SH-SY5Y (cell line): Measurements from ENCODE around the gene FAM135A.

Experiments used
- GATA2 ChIP-seq: IDR thresholded peaks from 2 replicates; pipeline ENCODE4 v1.6.1; 2011; ENCODE audit warnings: mild to moderate bottlenecking, low read depth, low read length
- GATA3 ChIP-seq: IDR thresholded peaks from 2 replicates; pipeline ENCODE4 v1.6.1; 2011; ENCODE audit warnings: low read depth, mild to moderate bottlenecking, low read length, moderate library complexity

The FAM135A gene

DNA sequence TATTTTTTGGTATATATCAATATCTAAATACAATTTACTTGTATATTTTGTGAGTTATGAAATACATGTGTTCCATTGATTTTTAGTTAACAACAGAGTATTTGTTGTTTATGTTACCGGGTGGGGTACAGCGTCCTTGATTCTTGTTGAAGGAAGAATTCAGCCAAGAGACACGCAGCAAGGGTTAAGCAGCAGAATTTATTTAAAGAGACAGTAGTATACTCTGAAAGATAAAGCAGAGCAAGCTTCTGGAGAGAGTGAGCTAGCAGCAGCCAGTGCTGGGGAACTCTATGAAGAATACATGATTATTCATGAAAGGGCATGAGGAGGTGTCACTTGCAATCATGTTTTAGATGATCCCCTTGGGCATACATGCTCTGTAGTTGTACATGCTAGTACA, 76.1 kb downstream of the FAM135A start:
- no peak for TF ChIP-seq GATA3
- no peak for TF ChIP-seq GATA2

DNA sequence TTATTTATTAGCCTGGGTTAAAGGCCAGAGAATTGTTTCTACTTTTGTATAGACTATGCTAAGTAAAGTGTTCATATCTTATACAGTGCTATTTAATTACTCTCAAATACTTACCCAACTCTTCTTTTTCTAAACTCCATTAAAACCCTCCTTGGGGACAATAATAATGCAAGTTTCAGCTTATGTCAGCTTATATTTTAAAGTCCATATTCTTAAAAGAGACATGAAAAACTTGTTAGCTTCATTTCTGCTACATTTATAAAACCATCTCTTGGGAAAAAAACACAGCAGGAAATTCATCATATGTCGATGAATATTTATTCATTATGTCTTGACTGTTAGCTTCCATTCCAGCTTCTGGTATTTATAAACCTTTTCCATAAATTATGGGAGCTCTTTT, 81.5 kb downstream of the FAM135A start:
- TF ChIP-seq GATA3 = no peak
- no peak for TF ChIP-seq GATA2

DNA sequence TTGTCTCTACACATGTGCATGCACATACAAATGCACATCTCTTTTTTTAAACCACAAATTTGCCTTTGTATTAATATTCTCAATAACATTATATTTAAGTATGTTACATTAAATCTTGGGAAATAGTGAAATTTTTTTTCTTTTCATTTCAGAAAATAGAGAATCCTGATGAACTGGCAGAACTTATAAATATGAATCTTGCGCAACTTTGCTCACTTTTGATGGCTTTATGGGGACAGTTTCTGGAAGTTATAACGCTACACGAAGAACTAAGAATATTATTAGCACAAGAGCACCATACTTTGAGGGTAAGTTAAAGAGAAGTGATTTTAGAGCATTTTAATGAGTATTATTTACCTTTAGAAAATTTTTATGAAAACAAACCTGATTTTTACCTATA, 89.2 kb downstream of the FAM135A start:
- TF ChIP-seq GATA3 (no peak), GATA2 (no peak)

DNA sequence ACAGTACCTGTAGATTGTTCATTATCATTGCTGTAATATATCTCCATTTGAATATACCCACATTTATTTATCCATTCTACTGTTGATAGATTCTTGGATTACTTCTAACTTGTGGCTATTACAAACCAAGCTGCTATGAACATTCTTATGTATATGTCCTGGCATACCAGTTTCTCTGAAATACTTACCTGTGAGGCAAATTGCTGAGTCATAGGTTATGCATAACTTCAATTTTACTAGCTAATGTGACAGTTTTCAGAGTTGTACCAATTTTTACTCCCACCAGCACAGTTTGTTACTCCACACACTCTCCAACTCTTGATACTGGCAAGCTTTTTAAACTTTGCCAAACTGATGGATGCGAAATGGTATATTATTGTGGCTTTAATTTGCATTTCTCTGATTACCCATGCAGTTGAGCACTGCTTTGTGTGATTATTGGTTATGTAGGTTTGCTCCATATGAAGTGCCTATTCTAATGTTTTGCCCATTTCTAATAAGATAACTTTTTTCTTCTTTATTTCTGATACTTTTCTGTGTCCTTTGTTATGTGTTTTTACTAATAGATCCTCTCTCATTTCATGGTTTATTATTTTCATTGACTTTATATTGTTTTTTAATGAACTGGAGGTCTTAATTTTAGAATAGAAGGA, 90.6 kb downstream of the FAM135A start:
- no peak for TF ChIP-seq GATA2
- TF ChIP-seq GATA3 = no peak

DNA sequence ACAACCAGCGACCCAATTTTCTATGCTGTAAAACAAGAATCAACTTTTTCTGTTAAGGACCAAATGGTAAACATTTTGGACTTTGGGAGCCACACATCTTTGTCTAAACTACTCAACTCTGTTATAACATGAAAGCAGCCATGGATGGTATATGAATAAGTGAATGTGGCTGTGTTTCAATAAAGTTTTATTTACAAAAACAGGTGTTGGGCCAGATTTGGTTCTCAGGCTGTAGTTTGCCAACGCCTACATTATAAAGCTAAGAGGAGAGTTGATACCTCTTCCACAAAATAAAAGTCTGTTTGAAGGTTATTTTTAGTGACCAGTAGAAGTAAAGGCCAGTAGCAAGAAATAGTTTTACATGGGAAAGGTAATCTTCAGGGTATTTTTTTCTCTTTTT, 93.0 kb downstream of the FAM135A start:
- no peak for TF ChIP-seq GATA3
- TF ChIP-seq GATA2 = no peak

DNA sequence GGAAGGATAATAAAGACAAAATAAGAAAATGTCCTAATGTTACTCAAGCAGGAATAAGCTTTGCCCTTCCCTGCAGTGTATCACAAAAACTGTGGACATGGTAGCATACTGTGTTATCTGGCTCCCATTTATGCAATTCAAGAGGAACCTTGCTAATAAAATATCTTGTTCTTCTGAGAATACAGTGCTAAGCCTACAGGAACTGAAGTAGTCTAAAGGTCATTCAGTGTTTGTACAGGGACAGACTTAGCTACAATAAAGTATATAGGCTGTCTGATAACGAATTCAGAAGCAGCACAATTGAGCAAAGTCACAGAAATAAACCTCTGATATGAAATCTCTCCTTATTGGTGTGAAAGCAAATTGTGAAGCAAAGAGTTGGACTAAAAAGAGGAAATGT, 93.9 kb downstream of the FAM135A start:
- TF ChIP-seq GATA3 (no peak), GATA2 (no peak)

DNA sequence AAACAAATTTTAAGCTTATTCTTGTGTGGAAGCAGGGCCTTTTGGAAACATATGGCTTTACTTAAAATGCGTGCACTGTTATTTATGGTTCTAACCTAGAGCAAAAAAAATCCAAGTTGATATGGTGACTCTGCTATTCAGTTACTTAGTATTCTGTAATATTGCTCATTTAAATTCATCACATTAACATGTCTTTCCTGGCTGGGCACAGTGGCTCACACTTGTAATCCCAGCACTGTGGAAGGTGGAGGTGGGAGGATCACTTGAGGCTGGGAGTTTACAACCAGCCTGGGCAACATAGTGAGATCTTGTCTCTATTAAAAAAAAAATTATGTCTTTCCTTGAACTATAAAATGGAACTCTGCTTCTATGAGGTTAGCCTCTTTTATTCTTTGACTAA, 95.6 kb downstream of the FAM135A start:
- TF ChIP-seq GATA2 = no peak
- no peak for TF ChIP-seq GATA3

DNA sequence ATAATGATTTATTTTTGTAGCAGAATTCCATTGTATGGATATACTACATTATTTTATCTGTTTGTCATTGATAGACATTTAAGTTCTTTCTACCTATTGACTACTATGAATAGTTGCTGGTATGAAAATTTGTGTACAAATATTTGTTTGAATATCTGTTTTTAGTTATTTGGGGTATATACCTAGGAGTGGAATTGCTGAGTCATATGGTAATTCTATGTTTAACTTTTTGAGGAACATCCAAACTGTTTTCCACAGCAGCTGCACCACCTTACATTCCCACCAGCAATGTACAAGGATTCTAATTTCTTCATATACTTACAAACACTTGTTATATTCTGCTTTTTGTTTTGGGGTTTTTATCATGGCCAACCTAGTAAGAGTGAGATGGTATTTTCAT, 97.3 kb downstream of the FAM135A start:
- TF ChIP-seq GATA3 (no peak), GATA2 (no peak)

DNA sequence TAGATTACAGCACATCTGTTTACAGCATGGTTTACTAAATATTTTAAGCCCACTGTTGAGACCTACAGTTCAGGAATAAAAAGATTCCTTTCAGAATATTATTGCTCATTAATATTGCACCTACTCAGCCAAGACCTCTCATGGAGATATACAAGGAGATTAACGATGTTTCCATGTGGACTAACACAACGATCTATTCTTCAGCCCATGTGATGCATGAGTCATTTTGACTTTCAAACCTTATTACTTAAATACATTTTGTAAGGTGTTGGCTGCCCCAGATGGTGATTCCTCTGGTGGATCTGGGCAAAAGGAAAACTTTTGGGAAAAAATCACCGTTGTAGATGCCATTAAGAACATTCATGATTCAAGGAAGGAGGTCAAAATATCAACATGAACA, 105.4 kb downstream of the FAM135A start:
- no peak for TF ChIP-seq GATA2
- no peak for TF ChIP-seq GATA3

DNA sequence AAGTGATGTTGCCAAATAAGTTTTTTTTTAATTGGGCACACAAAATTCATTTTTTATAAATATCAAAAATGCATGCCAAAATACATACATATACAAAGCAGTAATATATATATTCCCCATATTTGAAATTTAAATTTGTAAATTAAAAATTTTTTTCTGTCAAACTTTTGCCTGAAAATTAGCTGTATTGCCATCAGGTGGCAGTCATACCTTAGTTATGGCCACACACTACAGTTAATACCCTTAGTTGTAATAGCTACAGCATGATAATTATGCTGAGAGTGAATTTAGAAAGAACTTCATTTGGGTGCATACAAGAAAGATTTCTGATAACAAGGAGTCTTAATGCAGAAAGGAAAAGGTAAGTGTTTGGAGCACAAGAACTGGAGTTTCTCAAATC, 107.3 kb downstream of the FAM135A start:
- no peak for TF ChIP-seq GATA2

DNA sequence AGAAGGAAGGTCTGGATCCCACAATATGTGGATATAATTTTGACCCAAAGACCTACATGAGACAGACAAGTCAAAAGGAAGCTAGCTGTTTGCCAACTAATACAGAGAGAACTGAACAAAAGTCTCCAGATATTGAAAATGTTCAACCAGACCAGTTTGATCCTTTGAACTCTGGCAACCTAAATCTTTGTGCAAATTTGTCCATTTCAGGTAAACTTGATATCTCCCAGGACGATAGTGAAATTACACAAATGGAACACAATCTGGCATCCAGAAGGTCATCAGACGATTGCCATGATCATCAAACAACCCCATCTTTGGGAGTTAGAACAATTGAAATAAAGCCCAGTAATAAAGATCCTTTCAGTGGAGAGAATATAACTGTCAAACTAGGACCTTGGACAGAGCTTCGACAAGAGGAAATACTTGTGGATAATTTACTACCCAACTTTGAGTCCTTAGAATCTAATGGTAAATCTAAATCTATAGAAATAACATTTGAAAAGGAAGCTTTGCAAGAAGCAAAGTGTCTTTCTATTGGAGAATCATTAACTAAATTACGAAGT, 111.5 kb downstream of the FAM135A start:
- TF ChIP-seq GATA2 (no peak), GATA3 (no peak)

DNA sequence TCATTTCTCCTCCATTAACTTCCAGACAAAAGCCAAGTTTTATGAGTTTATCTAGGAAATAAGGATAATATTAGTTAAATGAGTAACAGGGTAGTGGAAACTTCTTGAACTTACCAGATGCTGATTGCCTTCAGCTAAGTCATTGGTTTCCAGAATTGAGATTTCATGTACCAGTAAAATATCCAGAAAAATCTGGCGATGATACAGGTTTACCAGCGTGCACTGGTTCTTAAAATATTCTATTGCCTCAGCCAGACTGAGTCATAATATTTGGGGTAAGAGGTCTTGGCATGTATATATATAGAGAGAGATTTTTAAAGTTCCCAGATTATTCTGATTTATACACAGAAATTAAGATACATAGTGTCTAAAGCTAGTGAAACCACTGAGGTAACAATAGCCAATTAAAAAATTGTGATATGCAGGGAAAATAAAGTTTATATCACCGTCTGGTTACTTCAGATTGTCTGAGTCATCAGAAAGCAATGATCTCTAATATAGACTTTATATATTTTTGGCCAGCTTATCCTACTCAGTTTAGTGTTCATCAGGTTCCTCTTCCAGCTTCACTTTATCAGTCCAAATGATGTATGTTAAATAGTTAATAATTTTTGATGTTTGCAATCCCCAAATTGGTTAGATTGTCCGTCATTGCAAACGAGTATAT, 113.9 kb downstream of the FAM135A start:
- TF ChIP-seq GATA2 = no peak
- TF ChIP-seq GATA3 = no peak

DNA sequence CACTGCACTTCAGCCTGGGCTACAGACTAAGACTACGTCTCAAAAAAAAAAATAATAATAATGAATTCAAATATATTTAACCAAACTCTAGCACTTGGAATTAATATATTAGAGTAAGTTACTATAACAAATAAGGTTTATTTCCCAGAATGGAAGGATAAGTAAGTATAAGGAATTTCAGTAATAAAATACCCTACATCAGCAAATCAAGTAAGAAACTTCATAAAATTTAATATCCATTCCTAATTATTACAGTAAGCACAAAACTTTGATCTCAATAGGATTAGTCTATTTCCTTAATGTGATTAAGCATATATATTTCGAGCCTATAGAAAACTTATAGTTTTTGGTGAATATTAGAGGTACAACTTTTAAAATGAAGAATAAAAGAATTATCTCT, 116.7 kb downstream of the FAM135A start:
- TF ChIP-seq GATA2 (no peak), GATA3 (no peak)

DNA sequence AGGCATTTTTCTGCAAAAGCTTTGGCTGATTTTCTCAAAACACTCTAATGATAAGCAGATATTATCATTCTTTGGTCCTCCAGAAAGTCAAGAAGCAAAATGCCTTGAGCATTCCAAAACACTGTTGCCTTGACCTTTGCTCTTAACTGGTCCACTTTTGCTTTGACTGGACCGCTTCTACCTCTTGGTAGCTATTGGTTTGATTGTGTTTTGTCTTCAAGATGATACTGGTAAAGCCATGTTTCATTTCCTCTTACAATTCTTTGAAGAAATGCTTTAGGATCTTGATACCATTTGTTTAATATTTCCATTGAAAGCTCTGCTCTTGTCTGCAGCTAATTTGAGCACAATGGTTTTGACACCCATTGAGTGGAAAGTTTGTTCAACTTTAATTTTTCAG, 117.8 kb downstream of the FAM135A start:
- TF ChIP-seq GATA2 (no peak), GATA3 (no peak)

DNA sequence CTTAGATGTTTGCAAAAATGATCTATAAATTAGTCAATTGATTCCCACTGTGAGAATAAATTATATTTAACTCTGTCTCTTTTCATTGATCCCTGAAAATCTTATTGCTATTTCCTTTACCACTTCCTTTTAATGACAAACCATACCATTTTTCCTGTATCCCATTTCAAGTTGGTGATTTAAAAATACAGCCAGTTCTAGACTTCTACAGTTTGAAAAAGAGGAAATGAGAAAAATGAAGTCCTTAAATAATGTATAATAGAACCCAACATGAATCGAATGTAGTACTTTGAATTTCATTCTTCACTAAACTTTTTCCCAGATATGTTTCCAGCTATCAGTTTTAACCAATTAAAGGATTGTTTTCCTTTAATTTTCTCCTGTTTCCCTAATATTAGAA, 124.0 kb downstream of the FAM135A start:
- TF ChIP-seq GATA2 = no peak
- no peak for TF ChIP-seq GATA3
